Neural progenitor cell (in vitro differentiated cells): ENCODE measurements around the gene ARNT2.

Experiments
- CTCF ChIP-seq: fragments of 200-600 bp; sonication (generic); IDR thresholded peaks from 2 replicates; pipeline ENCODE4 v1.5.1; 2017; ENCODE audit warnings: antibody characterized with exemption, mild to moderate bottlenecking
- EZH2 ChIP-seq: fragments of 200-600 bp; sonication (generic); IDR thresholded peaks from 2 replicates; pipeline ENCODE4 v1.6.1; 2017; ENCODE audit warnings: antibody characterized with exemption, mild to moderate bottlenecking, moderate library complexity
- EZH2phosphoT487 ChIP-seq: fragments of 200-600 bp; sonication (generic); IDR thresholded peaks from 2 replicates; pipeline ENCODE4 v1.6.1; 2017; ENCODE audit warnings: antibody characterized with exemption

- TF ChIP-seq CTCF (no peak), EZH2 (no peak), EZH2phosphoT487 (no peak)
Observed at GRCh38 chr15:80591471-80591870, 187.3 kb downstream of the ARNT2 start.
